CD4-positive, alpha-beta T cell treated with Interleukin-6 for 4 hours (primary cell): Measurements from ENCODE around the gene NAXE.
"Not testable (repeated sequence)": the region's sequence is repeated elsewhere in the genome, so short reads cannot be mapped to it uniquely, and the experiment has no call there.

ENCODE experiments used
- DNase-seq: peaks from one replicate; pipeline ENCODE4 v3.0.0-alpha.2; 2020; ENCODE audit warnings: mixed read lengths

The NAXE gene

DNA sequence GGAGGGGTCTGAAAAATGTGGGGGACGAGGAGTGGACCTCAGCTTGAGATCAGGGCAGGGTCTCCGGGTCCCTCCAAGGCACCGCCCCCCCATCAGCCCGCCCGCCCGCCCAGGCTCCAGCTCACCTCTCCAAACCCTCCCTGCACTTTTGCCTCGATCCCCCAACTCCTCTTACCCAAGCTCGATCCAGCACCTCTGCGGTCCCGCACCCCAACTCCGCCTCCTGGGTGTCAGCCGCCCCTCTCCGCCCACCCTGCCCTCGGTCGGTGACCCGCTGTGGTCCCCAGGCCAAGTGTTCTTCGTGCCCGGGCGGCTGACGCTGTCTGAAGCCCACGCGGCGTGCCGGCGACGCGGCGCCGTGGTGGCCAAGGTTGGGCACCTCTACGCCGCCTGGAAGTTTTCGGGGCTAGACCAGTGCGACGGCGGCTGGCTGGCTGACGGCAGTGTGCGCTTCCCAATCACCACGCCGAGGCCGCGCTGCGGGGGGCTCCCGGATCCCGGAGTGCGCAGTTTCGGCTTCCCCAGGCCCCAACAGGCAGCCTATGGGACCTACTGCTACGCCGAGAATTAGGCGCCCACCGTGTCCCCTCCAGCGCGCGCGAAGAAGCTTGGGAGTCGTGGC, 33.3 kb downstream of the NAXE start:
- DNase-seq: peak; percentile 11

DNA sequence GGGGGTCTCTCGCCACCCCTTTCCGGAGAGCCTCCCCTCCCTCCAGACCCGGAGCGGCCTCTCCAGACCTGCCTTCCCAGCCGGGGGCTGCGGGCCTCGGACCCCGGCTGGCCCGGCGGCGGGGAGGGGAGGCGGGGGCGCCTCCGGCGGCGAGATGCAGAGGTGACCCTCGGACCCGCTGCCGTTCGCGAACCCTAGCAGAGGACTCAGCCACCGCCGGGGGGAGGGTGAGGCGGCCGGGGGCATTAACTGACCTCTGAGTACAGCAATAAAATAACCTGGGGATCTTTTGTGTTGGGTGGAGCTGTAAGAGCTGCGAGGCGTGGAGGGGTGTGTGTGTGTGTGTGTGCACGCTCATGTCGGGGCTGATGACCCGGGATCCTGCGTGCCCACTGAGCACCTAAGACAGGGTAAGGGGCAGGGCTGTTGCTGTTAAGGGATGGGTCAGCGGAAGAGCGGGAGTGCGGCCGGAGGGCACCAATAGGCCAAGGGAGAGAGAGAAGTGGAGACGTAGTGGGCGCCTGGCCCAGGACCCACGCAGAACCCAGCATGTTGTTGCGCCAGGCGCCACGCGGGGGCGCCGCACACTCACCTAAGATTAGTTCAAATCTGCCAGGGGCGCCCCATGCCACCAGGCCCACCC, 34.0 kb downstream of the NAXE start:
- peak; percentile 82 for DNase-seq

DNA sequence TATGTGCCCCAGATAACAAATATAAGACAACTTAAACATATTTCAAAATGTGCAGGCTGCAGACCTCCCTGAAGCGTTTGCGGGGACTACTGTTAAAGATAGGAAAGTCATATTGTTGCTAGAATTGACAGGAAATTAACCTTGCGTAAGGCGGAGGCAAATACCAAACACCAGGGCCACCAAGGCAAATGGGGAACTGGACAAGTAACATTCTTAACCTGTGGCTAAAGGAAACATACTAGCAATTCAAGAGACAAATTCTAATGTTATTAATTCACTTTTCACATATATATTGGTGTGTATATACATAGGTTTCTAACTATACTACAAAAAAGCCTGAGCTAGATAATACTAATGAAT, 34.5 kb downstream of the NAXE start:
- no peak for DNase-seq

- peak; percentile 51 for DNase-seq
Measured at GRCh38 chr1:156627313-156627880, 35.8 kb downstream of the NAXE start.

DNA sequence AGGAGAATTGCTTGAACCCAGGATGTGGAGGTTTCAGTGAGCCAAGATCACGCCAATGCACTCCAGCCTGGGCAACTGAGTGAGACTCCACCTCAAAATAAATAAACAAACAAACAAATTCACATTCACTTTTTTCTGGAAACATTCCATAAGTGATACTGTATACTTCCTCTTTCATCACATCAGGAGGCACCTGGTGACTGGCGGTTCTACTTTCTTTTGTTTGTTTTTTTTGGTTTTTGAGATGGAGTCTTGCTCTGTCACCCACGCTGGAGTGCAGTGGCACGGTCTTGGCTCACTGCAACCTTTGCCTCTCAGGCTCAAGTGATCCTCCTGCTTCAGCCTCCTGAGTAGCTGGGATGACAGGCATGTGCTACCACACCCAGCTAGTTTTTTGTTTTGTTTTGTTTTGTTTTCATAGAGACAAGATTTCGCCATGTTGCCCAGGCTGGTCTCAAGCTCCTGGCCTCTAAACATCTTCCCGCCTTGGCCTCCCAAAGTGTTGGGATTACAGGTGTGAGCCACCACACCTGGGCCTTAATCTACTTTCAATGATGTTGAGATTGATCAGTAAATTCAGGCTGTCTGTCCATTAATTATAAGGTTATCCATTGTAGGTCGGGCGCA, 38.4 kb downstream of the NAXE start:
- no peak for DNase-seq

DNA sequence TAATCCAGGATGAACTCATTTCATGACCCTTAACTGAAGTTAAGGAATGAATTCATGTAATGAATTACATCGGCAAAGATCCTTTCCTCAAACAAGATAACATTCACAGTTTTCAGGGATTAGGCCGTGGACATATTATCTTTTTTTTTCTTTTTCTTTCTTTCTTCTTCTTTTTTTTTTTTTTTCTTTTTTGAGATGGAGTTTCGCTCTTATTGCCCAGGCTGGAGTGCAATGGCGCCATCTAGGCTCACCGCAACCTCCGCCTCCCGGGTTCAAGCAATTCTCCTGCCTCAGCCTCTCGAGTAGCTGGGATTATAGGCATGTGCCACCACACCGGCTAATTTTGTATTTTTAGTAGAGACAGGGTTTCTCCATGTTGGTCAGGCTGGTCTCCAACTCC, 39.6 kb downstream of the NAXE start:
- DNase-seq: not testable (repeated sequence)

- DNase-seq: no peak
Measured at GRCh38 chr1:156632355-156632754, 40.8 kb downstream of the NAXE start.

DNA sequence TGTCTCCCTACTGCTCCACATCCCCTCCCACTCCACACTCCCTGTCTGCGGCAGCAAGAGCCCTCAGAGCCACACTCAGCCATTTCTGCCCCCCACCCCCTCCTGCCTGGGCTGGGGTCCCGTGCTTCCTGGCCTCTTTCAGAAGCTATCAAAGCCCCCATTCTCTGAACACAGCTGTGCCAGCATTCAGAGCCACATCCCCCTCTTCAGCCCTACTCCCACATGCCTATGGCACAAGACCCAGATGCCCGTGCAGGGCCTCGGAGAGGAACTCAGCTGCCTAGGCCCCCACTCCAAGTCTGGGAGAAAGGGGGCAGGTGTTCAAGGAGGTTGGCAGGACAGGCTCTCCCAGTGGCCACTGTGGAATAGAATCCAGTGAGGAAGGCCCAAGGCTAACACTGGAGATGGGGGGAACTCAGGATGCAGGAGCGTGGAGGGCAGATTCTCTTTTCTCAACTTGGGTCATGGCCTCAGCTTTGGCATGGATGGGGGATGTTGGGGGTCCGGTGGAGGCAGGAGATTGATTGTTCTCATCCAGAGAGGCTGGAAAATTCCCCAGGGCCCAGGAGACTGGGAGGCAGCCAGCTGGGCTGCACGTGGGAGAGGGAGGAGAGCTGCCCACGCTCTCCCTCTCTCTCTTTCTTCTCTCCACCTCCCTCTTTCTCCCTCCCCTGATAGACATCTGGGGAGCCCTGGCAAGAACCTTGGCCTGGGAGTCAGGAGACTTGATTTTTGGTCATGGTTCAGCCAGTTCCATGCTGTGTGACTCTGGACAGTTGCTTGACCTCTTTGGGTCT, 46.8 kb downstream of the NAXE start:
- no peak for DNase-seq

DNA sequence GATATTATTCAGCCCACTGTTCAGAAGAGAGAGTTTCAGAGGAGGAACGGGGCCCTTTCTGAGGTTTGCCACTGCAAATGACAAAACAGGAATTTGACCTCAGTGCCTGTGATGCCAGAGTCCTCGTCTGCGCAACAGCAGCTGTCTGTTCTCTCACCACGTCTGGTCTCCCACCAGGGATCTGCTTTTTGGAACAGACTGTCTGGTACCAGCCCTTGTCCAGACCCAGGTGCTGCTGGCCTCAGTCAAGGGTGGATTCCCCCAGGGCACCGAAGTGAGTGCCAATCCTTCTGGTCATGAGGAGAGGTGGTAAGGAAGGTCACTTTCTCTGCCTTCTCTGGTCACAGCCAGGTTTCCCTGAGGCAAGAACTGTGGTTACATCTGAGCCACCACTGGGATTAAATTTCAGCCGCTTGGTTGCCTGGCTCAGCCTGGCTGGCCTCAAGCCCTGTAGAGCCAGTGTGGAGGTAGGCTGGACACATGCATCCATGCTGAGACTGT, 48.1 kb downstream of the NAXE start:
- no peak for DNase-seq

DNA sequence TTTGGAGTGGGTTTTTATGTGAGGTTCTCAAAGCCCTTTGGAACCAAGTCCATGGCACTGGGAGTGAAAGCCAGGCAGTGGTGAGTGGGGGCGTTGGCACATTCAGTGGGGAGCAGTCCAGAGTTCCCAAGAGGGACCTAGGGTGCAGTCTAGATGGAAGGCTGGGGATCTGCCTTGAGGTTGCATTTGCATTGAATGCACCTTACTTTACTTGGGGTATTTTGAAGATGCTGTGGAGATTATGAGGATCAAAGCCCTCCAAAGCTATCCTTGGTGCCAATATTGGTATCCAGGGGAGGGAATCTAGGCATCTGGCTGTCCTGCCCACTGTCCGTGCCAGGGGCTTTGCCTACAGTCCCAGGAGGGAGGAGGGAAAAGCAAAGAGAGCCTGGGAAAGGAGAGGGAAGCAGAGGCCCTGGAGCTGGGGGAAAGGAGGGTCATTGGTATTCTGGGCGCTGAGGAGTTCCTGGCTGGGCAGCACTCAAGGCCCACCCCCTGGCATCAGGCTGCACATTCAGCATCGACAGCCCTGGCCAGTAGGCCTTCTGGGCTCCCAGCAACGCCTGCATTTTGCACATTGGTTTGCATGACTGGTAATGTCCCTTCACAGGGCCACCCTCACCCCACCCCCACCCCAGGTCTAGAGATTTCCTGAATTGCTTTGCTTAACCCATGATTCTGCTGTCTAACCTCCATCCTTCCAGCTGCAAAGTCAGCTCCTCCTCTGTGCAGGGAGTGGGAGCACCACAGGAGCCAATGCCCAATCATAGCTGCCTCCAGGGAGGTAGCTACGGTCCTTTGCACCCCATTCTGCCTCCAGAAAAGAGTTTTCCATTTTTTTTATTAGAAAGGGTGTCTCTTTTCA, 49.5 kb downstream of the NAXE start:
- no peak for DNase-seq

GRCh38 chr1:156641761-156642264, 50.2 kb downstream of the NAXE start, which contains the start of gene BCAN:
Gene BCAN, plus strand, starts transcription at chr1:156642117. Its CDS starts 3,938 bp downstream, at chr1:156646055.
- DNase-seq: peak; percentile 46

GRCh38 chr1:156642265-156643048, 50.9 kb downstream of the NAXE start:
- DNase-seq: no peak

DNA sequence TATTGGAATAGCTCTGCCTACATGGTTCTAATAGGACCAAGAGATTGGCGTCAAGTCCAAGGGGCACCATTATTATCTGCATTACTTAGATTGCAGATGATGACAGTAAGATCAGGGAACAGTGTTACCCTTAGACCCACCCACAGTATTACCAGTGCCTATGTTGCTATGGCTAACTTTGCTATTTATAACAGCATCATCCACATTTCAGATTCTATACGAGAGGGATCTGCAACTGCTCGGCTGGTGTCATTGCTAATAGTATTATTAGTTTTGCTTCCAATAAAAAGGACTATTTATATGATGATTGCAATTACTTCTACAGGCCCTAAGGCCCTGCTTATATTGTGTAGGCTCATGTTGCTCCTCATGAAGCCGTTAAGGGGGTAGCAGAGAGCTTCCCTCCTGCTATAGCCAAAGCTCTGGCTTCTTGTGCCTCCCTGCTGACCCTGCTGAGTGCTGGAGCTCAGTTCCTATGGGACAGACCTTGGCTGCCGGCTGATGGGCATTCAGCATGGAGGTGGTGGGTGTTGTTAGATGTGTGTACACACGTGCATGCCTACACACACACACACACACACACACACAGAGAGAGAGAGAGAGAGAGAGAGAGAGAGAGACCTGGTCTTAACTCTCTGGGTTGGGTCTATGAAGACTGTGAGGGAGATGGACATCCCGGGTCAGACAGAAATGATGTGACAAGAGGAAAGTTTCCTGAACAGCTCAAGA, 51.6 kb downstream of the NAXE start:
- DNase-seq: no peak

DNA sequence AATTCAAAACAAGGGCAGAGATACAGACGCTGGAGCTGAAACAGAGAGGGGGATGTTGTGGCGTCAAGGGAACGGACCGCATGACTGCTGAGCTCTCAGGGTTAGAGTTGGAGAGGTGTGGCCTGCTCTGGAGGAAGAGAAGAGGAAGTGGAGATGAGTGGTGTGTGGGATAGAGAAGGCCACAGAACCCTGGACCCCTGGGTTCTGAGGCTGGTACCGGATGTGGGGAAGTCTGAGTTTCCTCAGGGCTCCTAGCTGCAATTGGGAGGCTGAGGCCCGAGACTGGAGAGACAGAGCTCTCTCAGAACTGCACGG, 52.2 kb downstream of the NAXE start:
- peak; percentile 9 for DNase-seq
